HEK293 (cell line): Measurements from ENCODE around the gene MED29.

ENCODE experiments used
- GFI1B ChIP-seq: fragments of 450-650 bp; formaldehyde crosslinking; IDR thresholded peaks from 2 replicates; pipeline ENCODE4 v1.5.1; 2016; ENCODE audit warnings: missing biosample characterization, missing genetic modification characterization
- HOXA7 ChIP-seq: sonication (generic); formaldehyde crosslinking; IDR thresholded peaks from 2 replicates; pipeline ENCODE4 v1.8.1; 2022; ENCODE audit warnings: missing genetic modification reagents, borderline replicate concordance
- HOXC10 ChIP-seq: sonication (generic); formaldehyde crosslinking; IDR thresholded peaks from 2 replicates; pipeline ENCODE4 v1.8.1; 2023; ENCODE audit warnings: mild to moderate bottlenecking, missing genetic modification reagents
- KLF10 ChIP-seq: fragments of 450-650 bp; IDR thresholded peaks from 2 replicates; pipeline ENCODE4 v1.5.1; 2018; ENCODE audit warnings: missing biosample characterization, mild to moderate bottlenecking, missing genetic modification characterization
- MZF1 ChIP-seq: fragments of 450-650 bp; formaldehyde crosslinking; IDR thresholded peaks from 2 replicates; pipeline ENCODE4 v1.5.1; 2017; ENCODE audit warnings: missing biosample characterization, missing genetic modification characterization, borderline replicate concordance
- PRDM1 ChIP-seq: fragments of 450-650 bp; formaldehyde crosslinking; IDR thresholded peaks from 2 replicates; pipeline ENCODE4; 2016; ENCODE audit warnings: missing biosample characterization, missing genetic modification characterization
- REPIN1 ChIP-seq: fragments of 450-650 bp; formaldehyde crosslinking; IDR thresholded peaks from 2 replicates; pipeline ENCODE4 v1.5.1; 2017; ENCODE audit warnings: missing biosample characterization, missing genetic modification characterization, low read depth
- REST ChIP-seq: fragments of 450-650 bp; formaldehyde crosslinking; IDR thresholded peaks from 2 replicates; pipeline ENCODE4 v1.5.1; 2016; ENCODE audit warnings: missing biosample characterization, missing genetic modification characterization
- ZNF112 ChIP-seq: fragments of 450-650 bp; formaldehyde crosslinking; IDR thresholded peaks from 2 replicates; pipeline ENCODE4 v1.5.0; 2017; ENCODE audit warnings: missing biosample characterization, missing genetic modification characterization
- ZNF19 ChIP-seq: fragments of 450-650 bp; formaldehyde crosslinking; IDR thresholded peaks from 2 replicates; pipeline ENCODE4; 2016; ENCODE audit warnings: missing biosample characterization, missing genetic modification characterization, low read depth
- ZNF404 ChIP-seq: fragments of 450-650 bp; formaldehyde crosslinking; IDR thresholded peaks from 2 replicates; pipeline ENCODE4 v1.5.1; 2017; ENCODE audit warnings: missing biosample characterization, missing genetic modification characterization
- ZNF548 ChIP-seq: fragments of 450-650 bp; formaldehyde crosslinking; IDR thresholded peaks from 2 replicates; pipeline ENCODE4 v1.5.1; 2016; ENCODE audit warnings: missing biosample characterization, missing genetic modification characterization
- ZNF621 ChIP-seq: fragments of 450-650 bp; formaldehyde crosslinking; IDR thresholded peaks from 2 replicates; pipeline ENCODE4 v1.5.1; 2017; ENCODE audit warnings: missing biosample characterization, missing genetic modification characterization
- ZNF654 ChIP-seq: fragments of 450-650 bp; formaldehyde crosslinking; IDR thresholded peaks from 2 replicates; pipeline ENCODE4 v1.5.1; 2016; ENCODE audit warnings: low read depth, missing biosample characterization, missing genetic modification characterization
- ZNF707 ChIP-seq: fragments of 450-650 bp; formaldehyde crosslinking; IDR thresholded peaks from 2 replicates; pipeline ENCODE4 v1.5.1; 2016; ENCODE audit warnings: missing biosample characterization, missing genetic modification characterization
- ZNF776 ChIP-seq: fragments of 450-650 bp; formaldehyde crosslinking; IDR thresholded peaks from 2 replicates; pipeline ENCODE4 v1.5.0; 2017; ENCODE audit warnings: missing biosample characterization, missing genetic modification characterization, borderline replicate concordance
- ZNF785 ChIP-seq: fragments of 450-650 bp; formaldehyde crosslinking; IDR thresholded peaks from 2 replicates; pipeline ENCODE4 v1.5.1; 2016; ENCODE audit warnings: missing biosample characterization, missing genetic modification characterization
- TF ChIP-seq, protein P1 (sequence below): fragments of 450-650 bp; formaldehyde crosslinking; conservative IDR thresholded peaks from 2 replicates; pipeline ENCODE4 v1.5.1; 2016; ENCODE audit warnings: low read depth, missing biosample characterization, missing genetic modification characterization
- TF ChIP-seq, protein P2 (sequence below): fragments of 450-650 bp; formaldehyde crosslinking; IDR thresholded peaks from 2 replicates; pipeline ENCODE4 v1.5.1; 2016; ENCODE audit warnings: missing biosample characterization, missing genetic modification characterization
- TF ChIP-seq, protein P3 (sequence below): fragments of 450-650 bp; formaldehyde crosslinking; IDR thresholded peaks from 2 replicates; pipeline ENCODE4 v1.5.1; 2016; ENCODE audit warnings: missing biosample characterization, missing genetic modification characterization, low read depth
- TF ChIP-seq, protein P4 (sequence below): fragments of 450-650 bp; formaldehyde crosslinking; IDR thresholded peaks from 2 replicates; pipeline ENCODE4 v1.5.1; 2016; ENCODE audit warnings: missing biosample characterization, missing genetic modification characterization
- TF ChIP-seq, protein P5 (sequence below): fragments of 450-650 bp; formaldehyde crosslinking; IDR thresholded peaks from 2 replicates; pipeline ENCODE4 v1.5.1; 2016; ENCODE audit warnings: missing biosample characterization, missing genetic modification characterization
- TF ChIP-seq, protein P6 (sequence below): fragments of 450-650 bp; formaldehyde crosslinking; IDR thresholded peaks from 2 replicates; pipeline ENCODE4 v1.5.1; 2016; ENCODE audit warnings: missing biosample characterization, missing genetic modification characterization

The MED29 gene

GRCh38 chr19:39445196-39446111 is 54.3 kb downstream of the MED29 start, which contains the start of gene SUPT5H (continued):
- TF ChIP-seq, protein P1, sequence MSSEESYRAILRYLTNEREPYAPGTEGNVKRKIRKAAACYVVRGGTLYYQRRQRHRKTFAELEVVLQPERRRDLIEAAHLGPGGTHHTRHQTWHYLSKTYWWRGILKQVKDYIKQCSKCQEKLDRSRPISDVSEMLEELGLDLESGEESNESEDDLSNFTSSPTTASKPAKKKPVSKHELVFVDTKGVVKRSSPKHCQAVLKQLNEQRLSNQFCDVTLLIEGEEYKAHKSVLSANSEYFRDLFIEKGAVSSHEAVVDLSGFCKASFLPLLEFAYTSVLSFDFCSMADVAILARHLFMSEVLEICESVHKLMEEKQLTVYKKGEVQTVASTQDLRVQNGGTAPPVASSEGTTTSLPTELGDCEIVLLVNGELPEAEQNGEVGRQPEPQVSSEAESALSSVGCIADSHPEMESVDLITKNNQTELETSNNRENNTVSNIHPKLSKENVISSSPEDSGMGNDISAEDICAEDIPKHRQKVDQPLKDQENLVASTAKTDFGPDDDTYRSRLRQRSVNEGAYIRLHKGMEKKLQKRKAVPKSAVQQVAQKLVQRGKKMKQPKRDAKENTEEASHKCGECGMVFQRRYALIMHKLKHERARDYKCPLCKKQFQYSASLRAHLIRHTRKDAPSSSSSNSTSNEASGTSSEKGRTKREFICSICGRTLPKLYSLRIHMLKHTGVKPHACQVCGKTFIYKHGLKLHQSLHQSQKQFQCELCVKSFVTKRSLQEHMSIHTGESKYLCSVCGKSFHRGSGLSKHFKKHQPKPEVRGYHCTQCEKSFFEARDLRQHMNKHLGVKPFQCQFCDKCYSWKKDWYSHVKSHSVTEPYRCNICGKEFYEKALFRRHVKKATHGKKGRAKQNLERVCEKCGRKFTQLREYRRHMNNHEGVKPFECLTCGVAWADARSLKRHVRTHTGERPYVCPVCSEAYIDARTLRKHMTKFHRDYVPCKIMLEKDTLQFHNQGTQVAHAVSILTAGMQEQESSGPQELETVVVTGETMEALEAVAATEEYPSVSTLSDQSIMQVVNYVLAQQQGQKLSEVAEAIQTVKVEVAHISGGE, result peak; percentile 96
- TF ChIP-seq REST (peak; percentile 97), HOXC10 (CRISPR knock-in tag) (no peak), MZF1 (tag by site-specific recombination) (peak; percentile 74; the same call in 1 of the 2 replicates), ZNF785 (tag by site-specific recombination) (peak; percentile 79; the same call in 1 of the 2 replicates), PRDM1 (tag by site-specific recombination) (no peak), KLF10 (peak; percentile 59; the same call in 1 of the 2 replicates), REPIN1 (tag by site-specific recombination) (0 out of 2 replicates have a peak, but pooled peaks have one; percentile 71), GFI1B (tag by site-specific recombination) (no peak), ZNF707 (tag by site-specific recombination) (no peak), ZNF654 (tag by site-specific recombination) (no peak), ZNF112 (tag by site-specific recombination) (no peak), ZNF19 (tag by site-specific recombination) (no peak), ZNF776 (tag by site-specific recombination) (no peak), ZNF548 (tag by site-specific recombination) (0 out of 2 replicates have a peak, but pooled peaks have one; percentile 24), ZNF621 (tag by site-specific recombination) (no peak), ZNF404 (tag by site-specific recombination) (no peak), HOXA7 (CRISPR knock-in tag) (0 out of 2 replicates have a peak, but pooled peaks have one; percentile 61)
- TF ChIP-seq, protein P2, sequence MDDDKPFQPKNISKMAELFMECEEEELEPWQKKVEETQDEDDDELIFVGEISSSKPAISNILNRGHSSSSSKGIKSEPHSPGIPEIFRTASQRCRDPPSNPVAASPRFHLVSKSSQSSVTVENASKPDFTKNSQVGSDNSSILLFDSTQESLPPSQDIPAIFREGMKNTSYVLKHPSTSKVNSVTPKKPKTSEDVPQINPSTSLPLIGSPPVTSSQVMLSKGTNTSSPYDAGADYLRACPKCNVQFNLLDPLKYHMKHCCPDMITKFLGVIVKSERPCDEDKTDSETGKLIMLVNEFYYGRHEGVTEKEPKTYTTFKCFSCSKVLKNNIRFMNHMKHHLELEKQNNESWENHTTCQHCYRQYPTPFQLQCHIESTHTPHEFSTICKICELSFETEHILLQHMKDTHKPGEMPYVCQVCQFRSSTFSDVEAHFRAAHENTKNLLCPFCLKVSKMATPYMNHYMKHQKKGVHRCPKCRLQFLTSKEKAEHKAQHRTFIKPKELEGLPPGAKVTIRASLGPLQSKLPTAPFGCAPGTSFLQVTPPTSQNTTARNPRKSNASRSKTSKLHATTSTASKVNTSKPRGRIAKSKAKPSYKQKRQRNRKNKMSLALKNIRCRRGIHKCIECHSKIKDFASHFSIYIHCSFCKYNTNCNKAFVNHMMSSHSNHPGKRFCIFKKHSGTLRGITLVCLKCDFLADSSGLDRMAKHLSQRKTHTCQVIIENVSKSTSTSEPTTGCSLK, result no peak
- TF ChIP-seq, protein P3, sequence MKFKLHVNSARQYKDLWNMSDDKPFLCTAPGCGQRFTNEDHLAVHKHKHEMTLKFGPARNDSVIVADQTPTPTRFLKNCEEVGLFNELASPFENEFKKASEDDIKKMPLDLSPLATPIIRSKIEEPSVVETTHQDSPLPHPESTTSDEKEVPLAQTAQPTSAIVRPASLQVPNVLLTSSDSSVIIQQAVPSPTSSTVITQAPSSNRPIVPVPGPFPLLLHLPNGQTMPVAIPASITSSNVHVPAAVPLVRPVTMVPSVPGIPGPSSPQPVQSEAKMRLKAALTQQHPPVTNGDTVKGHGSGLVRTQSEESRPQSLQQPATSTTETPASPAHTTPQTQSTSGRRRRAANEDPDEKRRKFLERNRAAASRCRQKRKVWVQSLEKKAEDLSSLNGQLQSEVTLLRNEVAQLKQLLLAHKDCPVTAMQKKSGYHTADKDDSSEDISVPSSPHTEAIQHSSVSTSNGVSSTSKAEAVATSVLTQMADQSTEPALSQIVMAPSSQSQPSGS (tag by site-specific recombination), result no peak
- TF ChIP-seq, protein P4, sequence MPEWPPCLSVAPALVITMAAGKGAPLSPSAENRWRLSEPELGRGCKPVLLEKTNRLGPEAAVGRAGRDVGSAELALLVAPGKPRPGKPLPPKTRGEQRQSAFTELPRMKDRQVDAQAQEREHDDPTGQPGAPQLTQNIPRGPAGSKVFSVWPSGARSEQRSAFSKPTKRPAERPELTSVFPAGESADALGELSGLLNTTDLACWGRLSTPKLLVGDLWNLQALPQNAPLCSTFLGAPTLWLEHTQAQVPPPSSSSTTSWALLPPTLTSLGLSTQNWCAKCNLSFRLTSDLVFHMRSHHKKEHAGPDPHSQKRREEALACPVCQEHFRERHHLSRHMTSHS (tag by site-specific recombination), result no peak
- TF ChIP-seq, protein P5, sequence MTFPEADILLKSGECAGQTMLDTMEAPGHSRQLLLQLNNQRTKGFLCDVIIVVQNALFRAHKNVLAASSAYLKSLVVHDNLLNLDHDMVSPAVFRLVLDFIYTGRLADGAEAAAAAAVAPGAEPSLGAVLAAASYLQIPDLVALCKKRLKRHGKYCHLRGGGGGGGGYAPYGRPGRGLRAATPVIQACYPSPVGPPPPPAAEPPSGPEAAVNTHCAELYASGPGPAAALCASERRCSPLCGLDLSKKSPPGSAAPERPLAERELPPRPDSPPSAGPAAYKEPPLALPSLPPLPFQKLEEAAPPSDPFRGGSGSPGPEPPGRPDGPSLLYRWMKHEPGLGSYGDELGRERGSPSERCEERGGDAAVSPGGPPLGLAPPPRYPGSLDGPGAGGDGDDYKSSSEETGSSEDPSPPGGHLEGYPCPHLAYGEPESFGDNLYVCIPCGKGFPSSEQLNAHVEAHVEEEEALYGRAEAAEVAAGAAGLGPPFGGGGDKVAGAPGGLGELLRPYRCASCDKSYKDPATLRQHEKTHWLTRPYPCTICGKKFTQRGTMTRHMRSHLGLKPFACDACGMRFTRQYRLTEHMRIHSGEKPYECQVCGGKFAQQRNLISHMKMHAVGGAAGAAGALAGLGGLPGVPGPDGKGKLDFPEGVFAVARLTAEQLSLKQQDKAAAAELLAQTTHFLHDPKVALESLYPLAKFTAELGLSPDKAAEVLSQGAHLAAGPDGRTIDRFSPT (tag by site-specific recombination), result peak; percentile 100
- TF ChIP-seq, protein P6, sequence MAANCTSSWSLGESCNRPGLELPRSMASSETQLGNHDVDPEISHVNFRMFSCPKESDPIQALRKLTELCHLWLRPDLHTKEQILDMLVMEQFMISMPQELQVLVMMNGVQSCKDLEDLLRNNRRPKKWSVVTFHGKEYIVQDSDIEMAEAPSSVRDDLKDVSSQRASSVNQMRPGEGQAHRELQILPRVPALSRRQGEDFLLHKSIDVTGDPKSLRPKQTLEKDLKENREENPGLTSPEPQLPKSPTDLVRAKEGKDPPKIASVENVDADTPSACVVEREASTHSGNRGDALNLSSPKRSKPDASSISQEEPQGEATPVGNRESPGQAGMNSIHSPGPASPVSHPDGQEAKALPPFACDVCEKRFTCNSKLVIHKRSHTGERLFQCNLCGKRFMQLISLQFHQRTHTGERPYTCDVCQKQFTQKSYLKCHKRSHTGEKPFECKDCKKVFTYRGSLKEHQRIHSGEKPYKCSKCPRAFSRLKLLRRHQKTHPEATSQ (tag by site-specific recombination), result peak; percentile 18; the same call in 1 of the 2 replicates
